ENCODE measurements around the gene RUNX2.

- TF ChIP-seq, protein P1, sequence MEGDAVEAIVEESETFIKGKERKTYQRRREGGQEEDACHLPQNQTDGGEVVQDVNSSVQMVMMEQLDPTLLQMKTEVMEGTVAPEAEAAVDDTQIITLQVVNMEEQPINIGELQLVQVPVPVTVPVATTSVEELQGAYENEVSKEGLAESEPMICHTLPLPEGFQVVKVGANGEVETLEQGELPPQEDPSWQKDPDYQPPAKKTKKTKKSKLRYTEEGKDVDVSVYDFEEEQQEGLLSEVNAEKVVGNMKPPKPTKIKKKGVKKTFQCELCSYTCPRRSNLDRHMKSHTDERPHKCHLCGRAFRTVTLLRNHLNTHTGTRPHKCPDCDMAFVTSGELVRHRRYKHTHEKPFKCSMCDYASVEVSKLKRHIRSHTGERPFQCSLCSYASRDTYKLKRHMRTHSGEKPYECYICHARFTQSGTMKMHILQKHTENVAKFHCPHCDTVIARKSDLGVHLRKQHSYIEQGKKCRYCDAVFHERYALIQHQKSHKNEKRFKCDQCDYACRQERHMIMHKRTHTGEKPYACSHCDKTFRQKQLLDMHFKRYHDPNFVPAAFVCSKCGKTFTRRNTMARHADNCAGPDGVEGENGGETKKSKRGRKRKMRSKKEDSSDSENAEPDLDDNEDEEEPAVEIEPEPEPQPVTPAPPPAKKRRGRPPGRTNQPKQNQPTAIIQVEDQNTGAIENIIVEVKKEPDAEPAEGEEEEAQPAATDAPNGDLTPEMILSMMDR (IDR thresholded peaks at IDR 0.05; ENCODE audit: control extremely low read depth in 1 of 3, insufficient read depth in 1 of 3, low read depth in 1 of 3, low read length in 3 of 3): no peak
- TF ChIP-seq CBX5 (IDR thresholded peaks at IDR 0.05; ENCODE audit: low read depth, low read length): no peak
Measured at GRCh38 chr6:45521226-45521625, 193.1 kb downstream of the RUNX2 start.

Data from H1 (cell line).